GM19397 (cell line): ENCODE measurements around the gene CLDN4.
"Not testable (repeated sequence)": the region's sequence is repeated elsewhere in the genome, so short reads cannot be mapped to it uniquely, and the experiment has no call there.

Experiments used
- ATAC-seq: cut with Tn5 transposase; IDR thresholded peaks from one replicate; pipeline ENCODE4 v1.9.1; 2021; ENCODE audit warnings: mild to moderate bottlenecking, moderate library complexity; ENCODE audit not compliant: unreplicated experiment

The CLDN4 gene

GRCh38 chr7:73830681-73831583 is at the start of gene CLDN4:
Gene CLDN4, plus strand, starts transcription at chr7:73830996. Its CDS starts 206 bp downstream, at chr7:73831202.
- no peak for ATAC-seq

- no peak for ATAC-seq
Measured at GRCh38 chr7:73786588-73786987, 44.2 kb upstream of the CLDN4 start.

DNA sequence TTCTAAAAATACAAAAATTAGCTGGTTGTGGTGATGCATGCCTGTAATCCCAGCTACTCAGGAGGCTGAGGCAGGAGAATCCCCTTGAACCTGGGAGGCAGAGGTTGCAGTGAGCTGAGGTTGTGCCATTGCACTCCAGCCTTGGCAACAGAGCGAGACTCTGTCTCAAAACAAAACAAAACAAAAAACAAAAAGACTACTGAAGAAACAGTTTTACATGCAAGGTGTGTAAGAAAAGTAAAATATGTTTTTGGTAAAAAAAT is 43.1 kb upstream of the CLDN4 start:
- ATAC-seq: not testable (repeated sequence)

DNA sequence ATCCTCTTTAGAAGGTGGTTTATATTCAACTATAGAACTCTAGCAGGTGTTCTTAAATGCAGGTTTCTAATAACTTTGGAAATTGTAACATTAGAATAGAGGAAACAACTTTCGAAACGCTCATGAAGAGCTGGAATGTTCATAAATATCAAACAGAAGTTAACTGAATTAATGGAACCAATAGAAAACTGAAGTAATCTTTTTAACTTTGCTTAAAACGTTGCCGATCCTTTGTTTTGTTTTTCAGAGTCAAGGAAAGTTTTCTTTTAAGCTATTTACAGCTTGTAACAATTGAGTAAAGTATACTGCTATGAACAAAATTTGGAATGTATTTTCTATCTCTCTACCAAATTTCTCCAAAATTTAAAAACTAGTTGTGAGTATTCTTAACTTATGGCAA is 41.7 kb upstream of the CLDN4 start:
- no peak for ATAC-seq

DNA sequence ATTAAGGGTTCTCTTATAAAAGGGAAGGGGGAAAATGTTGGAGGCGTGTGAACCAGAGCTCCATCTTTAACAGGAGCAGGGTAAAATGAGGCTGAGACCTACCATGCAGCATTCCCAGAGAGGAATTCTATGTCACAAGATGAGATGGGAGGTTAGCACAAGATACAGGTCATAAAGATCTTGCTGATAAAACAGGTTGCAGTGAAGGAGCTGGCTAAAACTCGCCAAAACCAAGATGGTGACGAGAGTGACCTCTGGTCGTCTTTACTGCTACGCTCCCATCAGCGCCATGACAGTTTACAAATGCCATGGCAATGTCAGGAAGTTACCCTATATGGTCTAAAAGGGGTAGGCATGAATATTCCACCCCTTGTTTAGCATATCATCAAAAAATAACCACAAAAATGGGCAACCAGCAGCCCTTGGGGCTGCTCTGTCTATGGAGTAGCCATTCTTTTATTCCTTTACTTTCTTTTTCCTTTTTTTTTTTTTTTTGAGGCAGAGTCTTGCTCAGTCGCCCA is 39.6 kb upstream of the CLDN4 start:
- ATAC-seq: not testable (repeated sequence)

DNA sequence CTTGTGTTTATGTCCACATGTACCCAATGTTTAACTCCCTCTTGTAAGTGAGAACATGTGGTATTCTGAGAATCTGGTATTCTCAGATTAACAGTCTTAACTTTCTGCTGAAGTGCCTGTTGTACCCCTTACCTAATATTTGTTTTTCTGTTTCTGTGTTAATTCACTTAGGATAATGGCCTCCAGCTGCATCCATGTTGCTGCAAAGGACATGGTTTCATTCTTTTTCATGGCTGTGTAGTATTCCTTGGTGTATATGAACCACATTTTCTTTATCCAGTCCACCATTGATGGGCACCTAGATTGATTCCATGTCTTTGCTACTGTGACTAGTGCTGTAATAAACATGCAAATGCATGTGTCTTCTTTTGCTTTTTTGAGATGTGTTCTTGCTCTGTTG is 35.6 kb upstream of the CLDN4 start:
- ATAC-seq: not testable (repeated sequence)

GRCh38 chr7:73796656-73797055 is 34.1 kb upstream of the CLDN4 start:
- not testable (repeated sequence) for ATAC-seq

DNA sequence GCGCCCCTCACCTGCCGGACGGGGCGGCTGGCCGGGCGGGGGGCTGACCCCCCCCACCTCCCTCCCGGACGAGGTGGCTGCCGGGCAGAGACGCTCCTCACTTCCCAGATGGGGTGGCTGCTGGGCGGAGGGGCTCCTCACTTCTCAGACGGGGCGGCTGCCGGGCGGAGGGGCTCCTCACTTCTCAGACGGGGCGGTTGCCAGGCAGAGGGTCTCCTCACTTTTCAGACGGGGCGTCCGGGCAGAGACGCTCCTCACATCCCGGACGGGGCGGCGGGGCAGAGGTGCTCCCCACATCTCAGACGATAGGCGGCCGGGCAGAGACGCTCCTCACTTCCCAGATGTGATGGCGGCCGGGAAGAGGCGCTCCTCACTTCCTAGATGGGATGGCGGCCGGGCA is 33.6 kb upstream of the CLDN4 start:
- not testable (repeated sequence) for ATAC-seq

DNA sequence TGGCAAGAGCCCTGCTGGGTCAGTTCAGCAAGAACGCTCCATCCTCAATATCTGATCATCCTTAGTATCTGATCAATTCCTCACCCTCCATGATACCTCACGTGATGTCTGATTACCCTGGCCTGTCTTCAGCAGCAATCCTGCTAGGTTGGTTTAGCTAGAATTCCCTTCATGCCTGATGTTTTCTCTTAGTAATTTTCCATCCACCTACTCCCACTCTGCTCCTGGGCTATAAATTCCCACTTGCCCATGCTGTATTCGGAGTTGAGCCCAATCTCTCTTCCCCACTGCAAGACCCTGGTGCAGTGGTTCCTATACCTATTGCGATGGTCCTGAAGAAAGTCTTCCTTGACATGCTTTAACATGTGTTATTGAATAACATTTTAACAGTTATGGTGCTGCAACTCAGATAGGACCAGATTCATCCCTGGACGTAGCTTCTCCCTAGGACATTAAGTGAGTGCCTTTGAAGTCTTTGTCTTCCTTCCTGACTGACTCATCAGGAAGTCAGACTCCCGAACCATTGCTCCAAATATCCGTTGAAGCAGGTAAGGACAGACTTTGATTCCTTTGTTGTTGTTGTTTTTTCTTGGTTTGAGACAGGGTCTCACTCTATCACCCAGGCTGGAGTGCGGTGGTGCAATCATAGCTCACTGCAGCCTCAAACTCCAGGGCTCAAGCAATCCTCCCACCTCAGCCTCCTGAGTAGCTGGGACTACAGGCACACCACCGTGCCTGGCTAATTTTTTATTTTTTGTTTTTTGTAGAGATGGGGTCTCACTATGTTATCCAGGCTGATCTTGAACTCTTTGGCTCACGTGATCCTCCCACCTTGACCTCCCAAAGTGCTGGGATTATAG is 31.3 kb upstream of the CLDN4 start:
- ATAC-seq: no peak

- no peak for ATAC-seq
Measured at GRCh38 chr7:73801577-73801976, 29.2 kb upstream of the CLDN4 start.

- no peak for ATAC-seq
Measured at GRCh38 chr7:73802459-73802858, 28.3 kb upstream of the CLDN4 start.

DNA sequence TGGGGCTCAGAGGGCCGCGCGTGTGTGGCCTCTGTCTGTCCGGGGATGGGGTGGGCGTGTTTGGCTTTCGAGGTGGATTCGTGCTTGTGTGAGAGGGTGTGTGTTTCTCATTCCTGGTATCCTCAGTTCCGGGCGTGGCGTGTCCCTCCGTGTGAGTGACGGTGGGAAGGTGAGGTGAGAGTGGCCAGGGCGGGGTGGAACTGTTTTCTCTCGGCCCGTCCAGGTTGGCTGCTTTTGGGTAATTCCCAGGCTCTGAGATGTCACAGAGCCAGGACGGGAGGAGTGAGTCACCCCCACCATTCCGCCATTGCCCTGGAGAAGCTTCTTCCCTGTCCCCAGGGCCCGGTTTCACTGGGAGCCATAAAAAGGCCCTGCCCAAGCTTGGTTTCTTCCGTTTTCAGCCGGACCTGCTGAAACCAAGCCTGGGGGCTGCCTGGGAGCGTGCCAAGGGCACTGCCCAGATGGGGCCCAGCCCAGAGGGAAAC is 21.3 kb upstream of the CLDN4 start:
- ATAC-seq: no peak

DNA sequence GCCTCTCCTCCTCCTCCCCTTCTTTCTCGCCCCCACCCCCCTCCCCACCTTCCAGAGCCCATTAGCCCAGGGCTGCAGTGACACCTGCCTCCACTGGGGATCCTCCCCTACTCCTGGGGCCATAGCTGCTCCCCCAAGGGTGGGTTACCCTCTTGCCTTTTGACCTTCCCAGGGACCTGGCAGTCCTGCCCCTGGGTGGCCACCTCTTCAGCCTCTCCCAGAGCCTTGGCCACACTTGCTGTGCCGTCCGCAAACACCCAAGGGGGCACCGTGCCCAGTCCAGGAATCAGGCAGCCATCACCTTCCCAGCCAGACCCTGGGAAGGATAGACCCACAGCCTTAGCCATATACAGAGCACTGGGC is 19.8 kb upstream of the CLDN4 start:
- no peak for ATAC-seq

DNA sequence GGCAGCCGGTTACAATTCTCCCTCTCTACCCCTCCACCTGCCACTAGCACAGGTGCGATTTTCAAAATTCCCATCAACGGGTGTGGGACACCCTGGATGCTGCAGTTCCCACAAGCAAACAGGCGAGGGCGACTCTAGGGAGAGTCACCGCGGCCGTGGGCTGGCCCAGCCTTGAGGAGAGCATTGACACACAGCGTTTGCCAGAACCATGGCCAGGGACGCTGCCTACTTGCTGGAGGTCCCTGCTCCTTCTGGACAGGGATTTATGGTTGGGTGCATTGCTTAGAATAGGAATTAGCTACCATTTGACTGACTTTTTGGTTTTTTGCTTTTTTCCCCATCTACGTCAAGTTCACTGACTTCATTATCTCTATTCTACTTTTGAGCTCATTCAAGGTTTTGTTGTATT is 19.0 kb upstream of the CLDN4 start:
- ATAC-seq: no peak

DNA sequence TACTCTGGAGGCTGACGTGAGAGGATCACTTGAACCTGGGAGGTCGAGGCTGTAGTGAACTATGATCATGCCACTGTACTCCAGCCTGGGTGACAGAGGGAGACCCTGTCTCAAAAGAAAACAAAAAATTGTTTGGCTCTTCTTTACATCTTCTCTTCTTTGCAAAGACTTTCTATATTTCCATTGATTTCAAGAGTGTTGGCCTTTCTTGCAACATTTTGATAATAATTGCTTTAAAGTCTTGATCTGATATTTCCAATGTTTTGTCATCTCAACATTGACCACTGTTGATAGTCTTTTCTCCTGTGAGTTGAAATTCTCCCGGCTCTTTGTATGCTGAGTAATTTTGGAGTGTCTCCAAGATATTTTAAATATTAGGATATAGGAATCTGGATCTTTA is 17.8 kb upstream of the CLDN4 start:
- no peak for ATAC-seq

DNA sequence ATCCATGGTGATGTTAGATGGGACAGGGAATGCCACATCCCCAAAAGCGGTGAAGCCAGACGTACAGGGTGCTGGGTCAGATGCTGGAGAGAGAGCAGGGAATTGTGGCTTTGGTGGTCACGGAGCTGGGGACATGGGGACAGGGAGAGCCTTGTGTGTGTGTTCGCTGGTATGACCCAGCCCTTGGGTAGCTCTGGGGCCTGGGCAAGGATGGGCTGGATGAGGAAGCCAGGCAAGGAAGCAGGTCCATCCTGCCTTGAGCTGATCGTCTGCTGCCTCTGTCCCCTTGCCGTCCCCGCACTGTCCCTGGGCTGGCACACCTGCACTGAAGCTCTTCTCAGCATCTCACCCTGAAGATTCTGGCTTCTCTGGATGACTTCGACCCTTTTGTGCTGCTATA is 15.4 kb upstream of the CLDN4 start:
- ATAC-seq: no peak

DNA sequence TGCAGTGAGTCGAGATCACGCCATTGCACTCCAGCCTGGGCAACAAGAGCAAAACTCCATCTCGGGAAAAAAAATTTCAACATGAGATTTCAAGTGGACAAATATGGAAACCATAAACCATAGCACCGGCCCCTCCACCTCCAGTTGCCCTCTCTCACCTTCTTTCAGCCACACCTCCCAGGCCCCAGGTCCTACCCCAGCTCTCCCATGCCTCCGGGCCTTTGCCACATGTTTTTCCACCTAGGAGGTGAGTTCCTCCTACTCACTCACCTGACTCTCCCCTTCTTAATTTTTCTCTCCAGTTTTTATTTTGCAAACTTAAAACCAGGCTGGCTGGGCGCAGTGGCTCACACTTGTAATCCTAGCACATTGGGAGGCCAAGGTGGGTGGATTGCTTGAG is 13.7 kb upstream of the CLDN4 start:
- no peak for ATAC-seq

- no peak for ATAC-seq
Measured at GRCh38 chr7:73820013-73820412, 10.8 kb upstream of the CLDN4 start.

DNA sequence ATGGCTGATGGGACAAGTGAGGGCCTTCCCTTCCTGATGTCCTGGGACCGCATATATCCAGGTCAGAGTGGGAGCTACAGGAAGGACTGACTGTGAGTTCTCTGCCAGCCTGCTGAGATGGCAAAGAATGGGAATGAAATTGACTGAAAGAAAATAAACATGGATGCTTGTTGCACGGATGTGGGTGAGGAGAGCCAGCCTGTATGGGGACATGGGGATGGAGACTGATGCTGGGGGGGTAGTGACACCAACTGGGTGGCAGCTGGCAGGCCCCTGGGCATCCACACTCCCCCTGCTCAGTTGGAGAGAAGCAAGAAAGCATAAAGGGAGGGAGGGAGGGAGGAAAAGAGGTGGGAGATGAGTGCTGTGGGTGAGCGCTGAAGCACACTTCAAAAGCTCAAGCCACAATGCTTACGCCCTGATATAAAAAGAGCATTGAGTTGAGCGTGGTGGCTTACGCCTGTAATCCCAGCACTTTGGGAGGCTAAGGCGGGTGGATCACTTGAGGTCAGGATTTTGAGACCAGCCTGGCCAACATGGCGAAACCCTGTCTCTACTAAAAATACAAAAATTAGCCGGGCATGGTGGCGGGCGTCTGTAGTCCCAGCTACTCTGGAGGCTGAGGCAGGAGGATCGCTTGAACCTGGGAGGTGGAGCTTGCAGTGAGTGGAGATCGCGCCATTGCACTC is 9.1 kb upstream of the CLDN4 start:
- ATAC-seq: not testable (repeated sequence)

- ATAC-seq: no peak
Measured at GRCh38 chr7:73822319-73823173, 8.2 kb upstream of the CLDN4 start.
